Measurements from ENCODE around the gene RBM33.

The RBM33 gene

GRCh38 chr7:155706376-155706775 lies 61.9 kb downstream of the RBM33 start:
- Mint-ChIP-seq H3K27me3 (no peaks in the 10 kb centered on the region), H3K9me3 (no peaks in the 10 kb centered on the region), H3K4me1 (ENCODE audit: low read depth) (peaks cover 20% of the 10 kb centered on the region), H3K27ac (no peak overlapping the region), H3K4me3 (no peak overlapping the region), H3K36me3 (ENCODE audit: low read depth) (peaks cover 40% of the 10 kb centered on the region)

- Mint-ChIP-seq H3K4me3 (no peak overlapping the region), H3K27me3 (no peaks in the 10 kb centered on the region), H3K9me3 (no peaks in the 10 kb centered on the region), H3K27ac (no peak overlapping the region), H3K4me1 (ENCODE audit: low read depth) (peaks cover 20% of the 10 kb centered on the region), H3K36me3 (ENCODE audit: low read depth) (peaks cover 25% of the 10 kb centered on the region)
Measured at GRCh38 chr7:155709453-155709852, 65.0 kb downstream of the RBM33 start.

- peaks cover 28% of the 10 kb centered on the region for H3K36me3 Mint-ChIP-seq (ENCODE audit: low read depth)
- H3K27ac Mint-ChIP-seq = no peak overlapping the region
- H3K4me3 Mint-ChIP-seq = no peak overlapping the region
- peaks cover 20% of the 10 kb centered on the region for H3K4me1 Mint-ChIP-seq (ENCODE audit: low read depth)
- H3K9me3 Mint-ChIP-seq = no peaks in the 10 kb centered on the region
- H3K27me3 Mint-ChIP-seq = no peaks in the 10 kb centered on the region
Measured at GRCh38 chr7:155710031-155710430, 65.6 kb downstream of the RBM33 start.

- H3K27me3 Mint-ChIP-seq = no peaks in the 10 kb centered on the region
Measured at GRCh38 chr7:155710530-155710929, 66.1 kb downstream of the RBM33 start.

GRCh38 chr7:155711081-155711480 lies 66.6 kb downstream of the RBM33 start:
- Mint-ChIP-seq H3K4me3 (no peak overlapping the region), H3K36me3 (ENCODE audit: low read depth) (peaks cover 22% of the 10 kb centered on the region), H3K27ac (no peak overlapping the region), H3K4me1 (ENCODE audit: low read depth) (peaks cover 16% of the 10 kb centered on the region), H3K27me3 (no peaks in the 10 kb centered on the region), H3K9me3 (no peaks in the 10 kb centered on the region)

More at GRCh38 chr7:155710530-155710929, 66.1 kb downstream of the RBM33 start:
- Mint-ChIP-seq H3K4me1 (ENCODE audit: low read depth) (peaks cover 16% of the 10 kb centered on the region), H3K27ac (no peak overlapping the region), H3K9me3 (no peaks in the 10 kb centered on the region), H3K4me3 (no peak overlapping the region), H3K36me3 (ENCODE audit: low read depth) (peaks cover 23% of the 10 kb centered on the region)

- Mint-ChIP-seq H3K27ac (no peak overlapping the region), H3K36me3 (ENCODE audit: low read depth) (peaks cover 30% of the 10 kb centered on the region), H3K9me3 (no peaks in the 10 kb centered on the region), H3K4me1 (ENCODE audit: low read depth) (peaks cover 16% of the 10 kb centered on the region), H3K4me3 (no peak overlapping the region), H3K27me3 (no peaks in the 10 kb centered on the region)
Measured at GRCh38 chr7:155713384-155713783, 68.9 kb downstream of the RBM33 start.

- Mint-ChIP-seq H3K4me3 (no peak overlapping the region), H3K27me3 (no peaks in the 10 kb centered on the region), H3K9me3 (no peaks in the 10 kb centered on the region), H3K4me1 (ENCODE audit: low read depth) (peaks cover 16% of the 10 kb centered on the region), H3K27ac (peak overlapping the region; percentile 2), H3K36me3 (ENCODE audit: low read depth) (peaks cover 34% of the 10 kb centered on the region)
Measured at GRCh38 chr7:155714702-155715101, 70.2 kb downstream of the RBM33 start.

GRCh38 chr7:155715111-155715805 lies 70.8 kb downstream of the RBM33 start:
- Mint-ChIP-seq H3K9me3 (no peaks in the 10 kb centered on the region), H3K27me3 (no peaks in the 10 kb centered on the region), H3K4me1 (ENCODE audit: low read depth) (peaks cover 16% of the 10 kb centered on the region), H3K4me3 (no peak overlapping the region), H3K36me3 (ENCODE audit: low read depth) (peaks cover 39% of the 10 kb centered on the region), H3K27ac (no peak overlapping the region)

- Mint-ChIP-seq H3K9me3 (no peaks in the 10 kb centered on the region), H3K36me3 (ENCODE audit: low read depth) (peaks cover 41% of the 10 kb centered on the region), H3K27me3 (no peaks in the 10 kb centered on the region), H3K4me3 (no peak overlapping the region), H3K27ac (no peak overlapping the region), H3K4me1 (ENCODE audit: low read depth) (peaks cover 30% of the 10 kb centered on the region)
Measured at GRCh38 chr7:155717010-155717744, 72.7 kb downstream of the RBM33 start.

GRCh38 chr7:155721056-155721455 lies 76.6 kb downstream of the RBM33 start:
- Mint-ChIP-seq H3K9me3 (no peaks in the 10 kb centered on the region), H3K27ac (peak overlapping the region; percentile 17), H3K36me3 (ENCODE audit: low read depth) (peaks cover 50% of the 10 kb centered on the region), H3K27me3 (no peaks in the 10 kb centered on the region), H3K4me3 (no peak overlapping the region), H3K4me1 (ENCODE audit: low read depth) (peaks cover 37% of the 10 kb centered on the region)

GRCh38 chr7:155722118-155722517 lies 77.7 kb downstream of the RBM33 start:
- no peaks in the 10 kb centered on the region for H3K27me3 Mint-ChIP-seq
- H3K4me1 Mint-ChIP-seq (ENCODE audit: low read depth) = peaks cover 37% of the 10 kb centered on the region
- no peaks in the 10 kb centered on the region for H3K9me3 Mint-ChIP-seq
- H3K4me3 Mint-ChIP-seq = peak overlapping the region; percentile 26
- H3K27ac Mint-ChIP-seq = peak overlapping the region; percentile 78
- H3K36me3 Mint-ChIP-seq (ENCODE audit: low read depth) = peaks cover 47% of the 10 kb centered on the region

GRCh38 chr7:155722936-155723335 lies 78.5 kb downstream of the RBM33 start:
- H3K36me3 Mint-ChIP-seq (ENCODE audit: low read depth) = peaks cover 47% of the 10 kb centered on the region
- H3K27ac Mint-ChIP-seq = no peak overlapping the region
- H3K4me1 Mint-ChIP-seq (ENCODE audit: low read depth) = peaks cover 37% of the 10 kb centered on the region
- H3K9me3 Mint-ChIP-seq = no peaks in the 10 kb centered on the region
- no peaks in the 10 kb centered on the region for H3K27me3 Mint-ChIP-seq
- no peak overlapping the region for H3K4me3 Mint-ChIP-seq

GRCh38 chr7:155724327-155725005 lies 80.0 kb downstream of the RBM33 start:
- Mint-ChIP-seq H3K27ac (peak overlapping the region; percentile 38), H3K4me3 (no peak overlapping the region), H3K4me1 (ENCODE audit: low read depth) (peaks cover 47% of the 10 kb centered on the region), H3K9me3 (no peaks in the 10 kb centered on the region), H3K27me3 (no peaks in the 10 kb centered on the region), H3K36me3 (ENCODE audit: low read depth) (peaks cover 55% of the 10 kb centered on the region)

GRCh38 chr7:155725006-155725355 lies 80.5 kb downstream of the RBM33 start:
- Mint-ChIP-seq H3K27me3 (no peaks in the 10 kb centered on the region), H3K4me3 (no peak overlapping the region), H3K9me3 (no peaks in the 10 kb centered on the region), H3K36me3 (ENCODE audit: low read depth) (peaks cover 57% of the 10 kb centered on the region), H3K4me1 (ENCODE audit: low read depth) (peaks cover 51% of the 10 kb centered on the region), H3K27ac (no peak overlapping the region)

GRCh38 chr7:155727616-155728015 lies 83.2 kb downstream of the RBM33 start:
- Mint-ChIP-seq H3K4me3 (no peak overlapping the region), H3K9me3 (no peaks in the 10 kb centered on the region), H3K27ac (no peak overlapping the region), H3K4me1 (ENCODE audit: low read depth) (peaks cover 56% of the 10 kb centered on the region), H3K36me3 (ENCODE audit: low read depth) (peaks cover 65% of the 10 kb centered on the region), H3K27me3 (no peaks in the 10 kb centered on the region)

All from stimulated activated naive CD8-positive, alpha-beta T cell treated with anti-CD3 and anti-CD28 coated beads, Interleukin-15, Interleukin-2, amounts not matched to agents 100 ng/mL and 50 ng/mL, for 24 hours (primary cell).